Right ventricle myocardium inferior (tissue), 1 donor: ENCODE data around the gene LRWD1. TPM values are rescaled to one million over a fixed set of nuclear protein-coding genes. Genes with fewer than 3 reads are reported as not detected.
"Not testable (repeated sequence)": the region's sequence is repeated elsewhere in the genome, so short reads cannot be mapped to it uniquely, and the experiment has no call there.

ENCODE experiments used
- ATAC-seq: fragments of 200-7000 bp; cut with Tn5 transposase; one replicate; pipeline ENCODE4 v1.9.1; 2020; ENCODE audit warnings: mild to moderate bottlenecking, moderate library complexity
- DNase-seq: peaks from one replicate; pipeline ENCODE4 v3.0.0; 2021; ENCODE audit errors: missing footprints
- intact Hi-C: fragments of 100-400 bp; cut with DNase I; formaldehyde crosslinking; loops from one replicate; pipeline ENCODE4 v1.11.0; 2022
- total RNA-seq: library from RNA; stranded (reverse); fragmentation: NEBNext Ultra II Directional; extraction: Animal tissue kit (Norgen Biotek cat#: 25700); gene quantifications from one replicate; pipeline ENCODE4 v1.2.1, GENCODE V29; 2021
- donor health status: DM: no; HTN: yes; CAD: no; lungs with severe emphysema.

The LRWD1 gene
- total RNA-seq, 1 donor from 2014 or later: 10.0 TPM

- DNase-seq (no peak), ATAC-seq (no peak)
- intact Hi-C loops: no loop called here
Measured at GRCh38 chr7:102436118-102436517, 28.7 kb upstream of the LRWD1 start.

- ATAC-seq: peak; percentile 31
Measured at GRCh38 chr7:102439963-102440795, 24.6 kb upstream of the LRWD1 start.

DNA sequence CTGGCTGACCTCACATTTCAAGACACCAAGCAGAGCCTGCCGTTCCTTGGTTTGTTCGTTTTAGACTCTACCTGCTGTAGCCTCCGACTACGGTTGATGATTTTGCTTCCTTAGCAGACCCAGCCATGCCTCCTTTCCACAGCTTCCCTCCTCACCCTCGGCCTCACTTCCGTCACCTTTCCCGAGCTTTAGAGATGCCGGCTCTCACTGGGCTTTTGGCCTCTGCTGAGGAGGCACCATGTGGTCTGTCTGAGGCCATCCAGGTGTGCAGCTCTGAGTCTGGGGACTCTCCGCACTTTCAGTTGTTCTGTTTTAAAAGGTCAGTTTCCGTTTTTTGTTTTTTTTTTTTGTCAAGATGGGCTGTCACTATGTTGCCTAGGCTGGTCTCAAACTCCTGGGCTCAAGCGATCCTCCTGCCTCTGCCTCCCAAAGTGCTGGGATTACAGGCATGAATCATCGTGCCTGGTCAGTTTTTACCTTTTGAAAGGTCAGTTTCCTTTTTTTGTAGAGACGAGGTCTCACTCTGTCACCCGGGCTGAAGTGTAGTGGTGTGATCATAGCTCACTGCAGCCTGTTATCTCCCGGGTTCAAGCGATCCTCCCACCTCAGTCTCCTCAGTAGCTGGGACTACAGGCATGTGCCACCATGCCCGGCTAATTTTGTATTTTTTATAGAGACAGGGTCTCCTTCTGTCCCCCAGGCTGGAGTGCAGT lies 19.7 kb upstream of the LRWD1 start:
- intact Hi-C loops: no loop called here
- ATAC-seq (no peak), DNase-seq (no peak)

More at GRCh38 chr7:102439963-102440795, 24.6 kb upstream of the LRWD1 start:
- intact Hi-C loops: no loop called here
- no peak for DNase-seq

DNA sequence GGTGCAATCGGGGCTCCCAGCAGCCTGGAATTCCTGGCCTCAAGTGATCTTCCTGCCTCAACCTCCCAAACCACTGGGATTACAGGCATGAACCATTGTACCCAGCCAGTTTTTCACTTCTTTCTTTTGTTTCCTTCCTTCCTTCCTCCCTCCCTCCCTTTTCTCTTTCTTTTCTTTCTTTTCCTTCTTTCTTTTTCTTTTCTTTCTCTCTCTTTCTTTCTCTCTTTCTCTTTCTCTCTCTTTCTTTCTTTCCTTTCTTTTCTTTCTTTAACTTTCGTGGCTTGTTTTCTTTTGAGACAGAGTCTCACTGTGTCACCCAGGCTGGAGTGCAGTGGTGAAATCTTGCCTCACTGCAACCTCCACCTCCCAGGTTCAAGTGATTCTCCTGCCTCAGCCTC lies 19.1 kb upstream of the LRWD1 start:
- no peak for DNase-seq
- no peak for ATAC-seq
- intact Hi-C loops: no loop called here

DNA sequence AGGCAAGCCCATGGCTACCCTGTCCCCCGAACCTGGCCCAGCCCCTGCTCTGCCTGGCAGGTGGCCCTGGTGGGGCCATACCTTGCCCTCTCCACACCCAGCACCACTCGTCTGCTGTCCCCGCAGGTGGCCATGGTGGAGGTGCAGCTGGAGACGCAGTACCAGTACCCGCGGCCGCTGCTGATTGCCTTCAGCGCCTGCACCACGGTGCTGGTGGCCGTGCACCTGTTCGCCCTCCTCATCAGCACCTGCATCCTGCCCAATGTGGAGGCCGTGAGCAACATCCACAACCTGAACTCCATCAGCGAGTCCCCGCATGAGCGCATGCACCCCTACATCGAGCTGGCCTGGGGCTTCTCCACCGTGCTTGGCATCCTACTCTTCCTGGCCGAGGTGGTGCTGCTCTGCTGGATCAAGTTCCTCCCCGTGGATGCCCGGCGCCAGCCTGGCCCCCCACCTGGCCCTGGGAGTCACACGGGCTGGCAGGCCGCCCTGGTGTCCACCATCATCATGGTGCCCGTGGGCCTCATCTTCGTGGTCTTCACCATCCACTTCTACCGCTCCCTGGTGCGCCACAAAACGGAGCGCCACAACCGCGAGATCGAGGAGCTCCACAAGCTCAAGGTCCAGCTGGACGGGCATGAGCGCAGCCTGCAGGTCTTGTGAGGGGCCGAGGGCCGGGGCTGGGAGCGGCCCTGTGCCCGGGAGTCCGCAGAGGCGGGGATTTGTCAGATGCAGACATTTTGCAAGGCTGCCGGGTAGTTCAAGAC lies 18.2 kb upstream of the LRWD1 start:
- DNase-seq (no peak), ATAC-seq (peak; percentile 31)
- intact Hi-C loops: no loop called here

DNA sequence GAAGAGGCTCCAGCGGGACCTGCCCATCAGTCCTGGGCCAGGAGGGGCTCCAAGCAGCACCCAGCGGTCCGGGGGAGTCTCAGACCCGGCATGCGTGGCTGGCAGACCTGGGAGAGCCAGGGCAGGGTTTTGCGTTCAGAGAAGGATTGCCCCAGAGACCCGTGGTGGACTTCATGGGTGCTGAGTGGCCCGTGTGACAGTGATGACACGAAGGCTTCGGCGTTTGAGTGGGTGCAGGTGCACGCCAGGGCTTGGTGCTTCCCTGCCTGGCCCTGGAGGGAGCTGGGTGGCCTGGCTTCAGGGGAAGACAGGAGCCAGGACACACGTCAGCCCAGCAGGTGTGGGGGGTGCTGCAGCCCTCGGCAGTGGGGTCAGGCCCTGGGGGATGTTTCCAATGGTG lies 17.5 kb upstream of the LRWD1 start:
- ATAC-seq (no peak), DNase-seq (no peak)
- intact Hi-C loops: no loop called here

- ATAC-seq: no peak
- intact Hi-C loops: no loop called here
Measured at GRCh38 chr7:102449136-102449535, 15.6 kb upstream of the LRWD1 start.

DNA sequence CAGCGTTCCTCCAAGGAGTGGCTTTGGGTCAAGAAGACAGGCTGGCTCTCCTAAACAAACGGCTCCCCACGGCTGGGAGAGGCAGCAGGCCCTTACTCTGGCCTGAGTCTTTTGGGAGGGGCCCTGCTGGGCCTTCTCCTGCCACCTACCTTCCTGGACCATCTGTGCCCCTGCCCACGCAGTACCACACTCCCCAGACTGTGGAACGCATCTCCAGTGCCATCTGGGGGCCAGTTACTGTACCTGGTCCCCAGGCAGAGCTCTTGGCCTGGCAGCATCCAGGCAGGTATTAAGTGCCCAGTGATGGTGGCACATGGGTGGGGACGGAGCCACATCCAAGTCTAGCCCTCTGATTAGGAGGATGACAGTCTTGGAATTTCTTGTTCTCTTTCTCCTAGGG lies 14.5 kb upstream of the LRWD1 start:
- no peak for ATAC-seq
- intact Hi-C loops: no loop called here
- DNase-seq: no peak

More at GRCh38 chr7:102449136-102449535, 15.6 kb upstream of the LRWD1 start:
- DNase-seq: no peak

GRCh38 chr7:102451371-102452054 lies 13.3 kb upstream of the LRWD1 start:
- DNase-seq (no peak), ATAC-seq (no peak)
- intact Hi-C loops: no loop called here

GRCh38 chr7:102452451-102452850 lies 12.3 kb upstream of the LRWD1 start:
- no peak for DNase-seq
- no peak for ATAC-seq
- intact Hi-C loops: no loop called here

DNA sequence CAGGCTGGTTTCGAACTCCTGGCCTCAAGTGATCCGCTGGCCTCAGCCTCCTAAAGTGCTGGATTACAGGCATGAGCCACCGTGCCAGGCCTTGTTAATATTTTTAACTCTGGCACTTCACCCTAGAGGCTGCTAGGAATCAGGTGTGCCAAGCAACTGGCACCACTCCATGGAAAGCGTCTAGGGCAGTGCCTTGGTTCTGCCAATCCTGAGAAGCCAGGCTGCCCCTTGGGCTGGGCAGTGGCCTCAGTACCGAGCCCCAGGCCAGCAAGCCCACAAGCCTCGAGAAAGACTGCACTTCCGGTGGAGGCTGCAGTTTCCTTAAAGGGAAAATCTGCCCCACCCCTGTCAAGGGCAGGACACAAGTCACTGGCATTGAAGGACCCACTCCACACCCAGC lies 11.5 kb upstream of the LRWD1 start:
- DNase-seq (no peak), ATAC-seq (peak; percentile 16)
- intact Hi-C loops: no loop called here

DNA sequence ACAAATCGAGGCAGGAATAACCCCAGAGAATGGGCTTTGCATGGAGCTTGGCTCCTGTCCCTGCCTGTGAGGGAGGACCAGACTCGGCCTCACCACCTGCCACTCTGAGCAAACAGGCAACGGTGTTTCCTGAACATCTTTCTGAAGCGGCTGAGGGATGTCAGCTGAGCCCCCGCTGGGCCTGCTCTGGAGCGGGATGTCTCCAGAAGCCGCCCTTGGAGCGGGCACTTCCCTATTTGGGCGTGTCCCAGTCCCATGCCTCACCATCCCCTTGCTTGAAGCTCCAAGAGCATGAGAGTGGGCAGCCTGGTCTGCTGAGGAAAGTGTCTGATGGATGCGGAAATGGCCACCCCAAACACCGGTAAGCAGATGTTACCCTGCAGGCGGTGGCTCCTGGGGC lies 10.3 kb upstream of the LRWD1 start:
- DNase-seq: no peak
- intact Hi-C loops: no loop called here
- ATAC-seq: no peak

DNA sequence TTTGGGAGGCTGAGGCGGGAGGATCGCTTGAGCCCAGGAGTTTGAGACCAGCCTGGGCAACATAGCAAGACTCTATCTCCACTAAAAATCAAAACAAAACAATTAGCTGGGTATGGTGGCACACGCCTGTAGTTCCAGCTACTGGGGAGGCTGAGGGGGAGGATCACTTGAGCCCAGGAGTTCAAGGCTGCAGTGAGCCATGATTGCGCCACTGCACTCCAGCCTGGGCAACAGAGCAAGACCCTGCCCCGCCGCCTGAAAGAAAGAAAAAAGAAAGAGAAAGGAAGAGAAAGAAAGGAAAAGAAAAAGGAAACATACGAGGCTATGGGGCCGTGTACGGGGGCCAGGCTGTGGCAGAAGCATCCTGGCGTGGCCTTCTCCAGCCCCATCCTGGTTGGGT lies 9.9 kb upstream of the LRWD1 start:
- ATAC-seq, intact Hi-C loops, DNase-seq: not testable (repeated sequence)

DNA sequence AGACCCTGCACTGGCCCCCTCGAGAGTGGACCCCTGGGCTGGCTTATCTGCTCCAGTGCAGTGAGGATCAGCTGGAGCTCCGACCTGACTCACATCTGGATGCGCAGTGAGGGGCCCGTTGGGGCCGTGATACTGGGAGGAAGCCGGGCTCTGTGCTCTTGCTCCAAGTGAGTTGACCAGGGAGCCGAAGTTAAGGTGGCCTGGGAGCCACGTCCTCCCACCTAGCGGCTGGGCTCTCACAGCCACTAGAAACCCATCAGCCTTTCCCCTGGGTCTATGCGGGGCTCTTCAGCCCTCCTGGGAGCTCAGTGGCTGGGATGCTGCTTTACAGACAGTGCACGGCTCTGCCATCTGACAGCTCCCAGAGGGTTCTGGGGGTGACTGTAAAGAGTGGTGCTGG lies 9.2 kb upstream of the LRWD1 start:
- intact Hi-C loops: no loop called here
- ATAC-seq (no peak), DNase-seq (no peak)

- intact Hi-C loops: no loop called here
- ATAC-seq (no peak), DNase-seq (no peak)
Measured at GRCh38 chr7:102456327-102456726, 8.5 kb upstream of the LRWD1 start.

- DNase-seq (no peak), ATAC-seq (no peak)
- intact Hi-C loops: no loop called here
Measured at GRCh38 chr7:102457352-102457924, 7.3 kb upstream of the LRWD1 start.

- intact Hi-C loops: no loop called here
- DNase-seq: no peak
- no peak for ATAC-seq
Measured at GRCh38 chr7:102459221-102459844, 5.5 kb upstream of the LRWD1 start.

DNA sequence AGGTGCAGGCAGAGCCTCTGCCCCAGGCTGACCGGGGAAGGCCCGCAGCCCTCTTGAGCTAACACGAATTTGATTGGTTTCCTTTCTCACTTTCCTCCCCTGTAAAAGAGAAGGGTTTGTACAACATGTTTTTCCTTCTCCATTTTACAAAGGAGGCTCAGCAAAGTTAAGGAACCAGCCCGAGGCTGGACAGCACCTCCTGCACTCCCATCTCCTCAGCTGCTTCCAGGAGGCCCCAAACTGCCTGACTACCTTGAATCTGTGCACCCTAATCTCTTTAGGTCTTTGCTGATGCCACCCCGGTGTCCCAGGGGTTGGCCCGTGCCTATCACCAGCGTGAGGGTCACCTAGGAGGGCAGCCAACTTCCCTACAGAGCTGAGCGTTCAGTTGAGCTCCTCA lies 4.3 kb upstream of the LRWD1 start:
- ATAC-seq: no peak
- DNase-seq: no peak
- intact Hi-C loops: loop anchor here (5.0 kb wide), 1 partner anchor 48 kb away; no protein-coding TSS in a partner anchor
